Mesothelial cell of epicardium (in vitro differentiated cells): ENCODE data around the gene CCL22. TPM values are rescaled to one million over a fixed set of nuclear protein-coding genes. Genes with fewer than 3 reads are reported as not detected.

Source experiments
- DNase-seq, 2 experiments: peaks; one replicate each; pipeline ENCODE4 v3.0.0; 2021; ENCODE audit warnings: low spot score in 2 of 2; ENCODE audit not compliant: unreplicated experiment in 2 of 2
- H3K27ac Mint-ChIP-seq: 2 replicates; pipeline ENCODE4 v1.8.0; 2021; ENCODE audit warnings: mixed read lengths
- H3K27me3 Mint-ChIP-seq: 2 replicates; pipeline ENCODE4 v1.8.0; 2021; ENCODE audit warnings: low read depth, mixed read lengths
- H3K36me3 Mint-ChIP-seq: 2 replicates; pipeline ENCODE4 v1.8.0; 2021; ENCODE audit warnings: mixed read lengths
- H3K4me1 Mint-ChIP-seq: 2 replicates; pipeline ENCODE4 v1.8.0; 2021; ENCODE audit warnings: mixed read lengths
- H3K4me3 Mint-ChIP-seq: 2 replicates; pipeline ENCODE4 v1.8.0; 2021; ENCODE audit warnings: mild to moderate bottlenecking, moderate library complexity, mixed read lengths
- H3K9me3 Mint-ChIP-seq: 2 replicates; pipeline ENCODE4 v1.8.0; 2021; ENCODE audit warnings: mixed read lengths
- total RNA-seq: library from RNA; stranded (reverse); gene quantifications from 3 replicates; pipeline ENCODE4 v1.2.1, GENCODE V29; 2021
- TF ChIP-seq, protein P1 (sequence below): fragments of 200-600 bp; sonication (generic); IDR thresholded peaks from one replicate; pipeline ENCODE4 v1.5.0; 2021; ENCODE audit warnings: antibody characterized with exemption; ENCODE audit not compliant: unreplicated experiment

Gene CCL22, protein sequence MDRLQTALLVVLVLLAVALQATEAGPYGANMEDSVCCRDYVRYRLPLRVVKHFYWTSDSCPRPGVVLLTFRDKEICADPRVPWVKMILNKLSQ
- not detected in 3 replicates for total RNA-seq

DNA sequence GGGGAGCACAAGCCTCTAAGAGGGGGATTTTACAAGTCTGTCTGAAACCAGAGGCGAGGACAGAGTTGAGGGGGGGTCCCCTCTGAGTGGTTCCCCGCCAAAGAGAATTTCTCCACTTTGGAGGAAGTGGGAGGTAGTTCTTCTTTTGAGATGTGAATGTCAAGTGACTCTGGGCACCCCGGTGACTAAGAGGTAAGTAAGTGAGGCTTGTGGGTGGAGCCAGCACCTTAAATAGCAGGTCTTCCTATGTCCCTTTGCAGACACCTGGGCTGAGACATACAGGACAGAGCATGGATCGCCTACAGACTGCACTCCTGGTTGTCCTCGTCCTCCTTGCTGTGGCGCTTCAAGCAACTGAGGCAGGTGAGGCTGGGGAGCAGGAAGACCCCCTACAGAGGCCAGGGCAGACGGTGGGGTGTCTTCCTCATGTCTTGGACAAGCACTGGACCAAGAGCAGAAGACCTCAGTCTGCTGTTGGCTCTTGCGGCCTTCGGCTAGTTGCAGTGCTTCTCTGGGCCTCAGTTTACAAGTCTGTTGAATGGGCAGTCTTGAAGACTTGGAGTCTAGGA is at the start of gene CCL22:
TSS of gene CCL22 (plus strand) at position 257 of the 569 bp plus-strand sequence. CDS start at position 291, 34 bp downstream.
- H3K4me3 Mint-ChIP-seq: no peak within 1 kb of the TSS
- H3K4me1 Mint-ChIP-seq: no peaks in the 10 kb centered on the region
- TF ChIP-seq, protein P1, sequence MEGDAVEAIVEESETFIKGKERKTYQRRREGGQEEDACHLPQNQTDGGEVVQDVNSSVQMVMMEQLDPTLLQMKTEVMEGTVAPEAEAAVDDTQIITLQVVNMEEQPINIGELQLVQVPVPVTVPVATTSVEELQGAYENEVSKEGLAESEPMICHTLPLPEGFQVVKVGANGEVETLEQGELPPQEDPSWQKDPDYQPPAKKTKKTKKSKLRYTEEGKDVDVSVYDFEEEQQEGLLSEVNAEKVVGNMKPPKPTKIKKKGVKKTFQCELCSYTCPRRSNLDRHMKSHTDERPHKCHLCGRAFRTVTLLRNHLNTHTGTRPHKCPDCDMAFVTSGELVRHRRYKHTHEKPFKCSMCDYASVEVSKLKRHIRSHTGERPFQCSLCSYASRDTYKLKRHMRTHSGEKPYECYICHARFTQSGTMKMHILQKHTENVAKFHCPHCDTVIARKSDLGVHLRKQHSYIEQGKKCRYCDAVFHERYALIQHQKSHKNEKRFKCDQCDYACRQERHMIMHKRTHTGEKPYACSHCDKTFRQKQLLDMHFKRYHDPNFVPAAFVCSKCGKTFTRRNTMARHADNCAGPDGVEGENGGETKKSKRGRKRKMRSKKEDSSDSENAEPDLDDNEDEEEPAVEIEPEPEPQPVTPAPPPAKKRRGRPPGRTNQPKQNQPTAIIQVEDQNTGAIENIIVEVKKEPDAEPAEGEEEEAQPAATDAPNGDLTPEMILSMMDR: no peak
- DNase-seq: no peak
- H3K27ac Mint-ChIP-seq: no peak within 1 kb of the TSS
- no peaks in the 10 kb centered on the region for H3K9me3 Mint-ChIP-seq
- H3K36me3 Mint-ChIP-seq: no peaks in the 10 kb centered on the region
- H3K27me3 Mint-ChIP-seq: peaks cover 5% of the 10 kb centered on the region

- no peak overlapping the region for H3K4me3 Mint-ChIP-seq
- TF ChIP-seq, protein P1: no peak
- peaks cover 4% of the 10 kb centered on the region for H3K27me3 Mint-ChIP-seq
- H3K27ac Mint-ChIP-seq: no peak overlapping the region
- no peaks in the 10 kb centered on the region for H3K36me3 Mint-ChIP-seq
- no peaks in the 10 kb centered on the region for H3K9me3 Mint-ChIP-seq
- no peaks in the 10 kb centered on the region for H3K4me1 Mint-ChIP-seq
- no peak for DNase-seq
Measured at GRCh38 chr16:57310801-57311200, 47.8 kb upstream of the CCL22 start.

GRCh38 chr16:57313509-57313908 is 45.1 kb upstream of the CCL22 start:
- H3K4me1 Mint-ChIP-seq: peaks cover 4% of the 10 kb centered on the region
- H3K36me3 Mint-ChIP-seq: no peaks in the 10 kb centered on the region
- H3K27ac Mint-ChIP-seq: no peak overlapping the region
- no peak for DNase-seq
- TF ChIP-seq, protein P1: no peak
- no peak overlapping the region for H3K4me3 Mint-ChIP-seq
- peaks cover 2% of the 10 kb centered on the region for H3K27me3 Mint-ChIP-seq
- no peaks in the 10 kb centered on the region for H3K9me3 Mint-ChIP-seq

GRCh38 chr16:57314161-57314785 is 44.3 kb upstream of the CCL22 start:
- no peak for DNase-seq
- Mint-ChIP-seq H3K4me1 (peaks cover 4% of the 10 kb centered on the region), H3K9me3 (no peaks in the 10 kb centered on the region), H3K27me3 (peaks cover 2% of the 10 kb centered on the region), H3K27ac (no peak overlapping the region), H3K4me3 (no peak overlapping the region), H3K36me3 (no peaks in the 10 kb centered on the region)
- TF ChIP-seq, protein P1: no peak

GRCh38 chr16:57315416-57315815 is 43.2 kb upstream of the CCL22 start:
- peaks cover 4% of the 10 kb centered on the region for H3K4me1 Mint-ChIP-seq
- peaks cover 2% of the 10 kb centered on the region for H3K27me3 Mint-ChIP-seq
- DNase-seq: no peak
- H3K9me3 Mint-ChIP-seq: no peaks in the 10 kb centered on the region
- TF ChIP-seq, protein P1: no peak
- H3K36me3 Mint-ChIP-seq: no peaks in the 10 kb centered on the region
- H3K27ac Mint-ChIP-seq: no peak overlapping the region
- H3K4me3 Mint-ChIP-seq: no peak overlapping the region
